HepG2 (cell line): Measurements from ENCODE around the gene NEURL1. TPM values are rescaled to one million over a fixed set of nuclear protein-coding genes. Genes with fewer than 3 reads are reported as not detected.

Experiments used
- ASH2L ChIP-seq: fragments of 300-600, 200-600 bp; sonication (generic); IDR thresholded peaks from 2 replicates; pipeline ENCODE4 v1.7.0; 2017; ENCODE audit warnings: low read depth, mild to moderate bottlenecking, moderate library complexity, mixed read lengths, low read length; ENCODE audit not compliant: insufficient read length
- ATF7 ChIP-seq, 2 experiments: fragments of 450-650 bp in 1 of 2; sonication (generic) in 1 of 2; formaldehyde crosslinking in 1 of 2; IDR thresholded peaks; 2 replicates each; pipeline versions ENCODE4 v1.4.0 to v1.6.1; 2016 to 2020; ENCODE audit warnings: antibody characterized with exemption in 1 of 2, mild to moderate bottlenecking in 1 of 2, missing genetic modification reagents in 1 of 2
- GLMP ChIP-seq: sonication (generic); formaldehyde crosslinking; IDR thresholded peaks from 2 replicates; pipeline ENCODE4 v1.9.0; 2021; ENCODE audit warnings: missing genetic modification reagents, mild to moderate bottlenecking, borderline replicate concordance
- HCFC1 ChIP-seq: fragments of 150-350 bp; IDR thresholded peaks from 2 replicates; pipeline ENCODE4 v1.6.1; 2014; ENCODE audit warnings: low read depth, low read length
- HNF4A ChIP-seq: sonication (generic); formaldehyde crosslinking; IDR thresholded peaks from 2 replicates; pipeline ENCODE4 v1.4.0; 2020; ENCODE audit warnings: missing genetic modification reagents
- HNRNPUL1 ChIP-seq: fragments of 200-400 bp; formaldehyde crosslinking; IDR thresholded peaks from 2 replicates; pipeline ENCODE4 v1.6.1; 2017; ENCODE audit warnings: low read depth, mild to moderate bottlenecking, low read length, moderate library complexity
- KDM3A ChIP-seq: IDR thresholded peaks from 2 replicates; pipeline ENCODE4 v1.6.1; 2018; ENCODE audit warnings: low read depth, missing compliant biosample characterization
- PREB ChIP-seq: sonication (generic); formaldehyde crosslinking; IDR thresholded peaks from 2 replicates; pipeline ENCODE4 v1.4.0; 2020; ENCODE audit warnings: missing genetic modification reagents
- RORA ChIP-seq: sonication (generic); formaldehyde crosslinking; IDR thresholded peaks from 2 replicates; pipeline ENCODE4 v1.5.0; 2020; ENCODE audit warnings: mild to moderate bottlenecking, missing genetic modification reagents, moderate library complexity
- SALL1 ChIP-seq: sonication (generic); formaldehyde crosslinking; IDR thresholded peaks from 2 replicates; pipeline ENCODE4 v1.8.0; 2022; ENCODE audit warnings: mild to moderate bottlenecking, missing genetic modification reagents
- SMARCE1 ChIP-seq: fragments of 450-650 bp; IDR thresholded peaks from 2 replicates; pipeline ENCODE4 v1.6.1; 2017; ENCODE audit warnings: borderline replicate concordance
- SRSF1 ChIP-seq: fragments of 200-400 bp; formaldehyde crosslinking; optimal IDR thresholded peaks from 2 replicates; pipeline ENCODE3; 2017; ENCODE audit warnings: mild to moderate bottlenecking, low read depth, low read length, moderate library complexity
- TAF1 ChIP-seq: sonication (generic); formaldehyde crosslinking; IDR thresholded peaks from 2 replicates; pipeline ENCODE4 v1.4.0; 2020; ENCODE audit warnings: missing genetic modification reagents
- ZFP90 ChIP-seq: sonication (generic); formaldehyde crosslinking; IDR thresholded peaks from 2 replicates; pipeline ENCODE4 v1.8.0; 2022; ENCODE audit warnings: missing genetic modification reagents, mild to moderate bottlenecking, inconsistent platforms, borderline replicate concordance
- ZNF282 ChIP-seq: fragments of 450-650 bp; IDR thresholded peaks from 2 replicates; pipeline ENCODE4 v1.6.1; 2018; ENCODE audit not compliant: partially characterized antibody
- ZNF431 ChIP-seq: sonication (generic); formaldehyde crosslinking; IDR thresholded peaks from 2 replicates; pipeline ENCODE4 v1.9.0; 2022; ENCODE audit warnings: missing genetic modification reagents, low read depth, mild to moderate bottlenecking, borderline replicate concordance
- ZNF562 ChIP-seq: sonication (generic); formaldehyde crosslinking; IDR thresholded peaks from 2 replicates; pipeline ENCODE4 v1.8.0; 2022; ENCODE audit warnings: missing genetic modification reagents, borderline replicate concordance
- ZNF709 ChIP-seq: sonication (generic); formaldehyde crosslinking; IDR thresholded peaks from 2 replicates; pipeline ENCODE4 v1.5.0; 2020; ENCODE audit warnings: mild to moderate bottlenecking, missing genetic modification reagents
- ZNF746 ChIP-seq: sonication (generic); formaldehyde crosslinking; IDR thresholded peaks from 2 replicates; pipeline ENCODE4 v1.8.0; 2022; ENCODE audit warnings: mild to moderate bottlenecking, missing genetic modification reagents
- ZNF781 ChIP-seq: sonication (generic); formaldehyde crosslinking; IDR thresholded peaks from 2 replicates; pipeline ENCODE4 v1.5.1; 2020; ENCODE audit warnings: borderline replicate concordance, mild to moderate bottlenecking, missing genetic modification reagents; ENCODE audit errors: not compliant biosample characterization
- polyA plus RNA-seq, 8 experiments: library from polyadenylated mRNA; depleted of rRNA in 3 of 8; stranded (reverse) in 7 of 8; unstranded in 1 of 8; fragments of >200 nt; fragmentation: Illumina TruSeq in 4 of 8; extraction: Trizol in 4 of 8; gene quantifications; 2 replicates each; pipeline versions ENCODE4 v1.2.1 to v1.2.3, GENCODE V29; 2011 to 2016; ENCODE audit warnings: low read depth in 4 of 8, missing spikeins in 1 of 8, mixed read lengths in 1 of 8; ENCODE audit not compliant: insufficient read depth in 1 of 8
- total RNA-seq, 5 experiments: library from RNA; depleted of rRNA; stranded (reverse); fragments of >200 nt; fragmentation: Illumina TruSeq; extraction: Trizol; gene quantifications; 2 replicates each; pipeline ENCODE4 v1.2.3, GENCODE V29; 2016; ENCODE audit warnings: low read depth in 1 of 5
- TF ChIP-seq, protein P1 (sequence below): sonication (generic); formaldehyde crosslinking; IDR thresholded peaks from 2 replicates; pipeline ENCODE4 v1.4.0; 2020; ENCODE audit warnings: missing genetic modification reagents
- TF ChIP-seq, protein P2 (sequence below): sonication (generic); formaldehyde crosslinking; IDR thresholded peaks from 2 replicates; pipeline ENCODE4 v1.8.0; 2022; ENCODE audit warnings: missing genetic modification reagents, low read depth, mild to moderate bottlenecking, borderline replicate concordance
- TF ChIP-seq, protein P3 (sequence below): sonication (generic); formaldehyde crosslinking; IDR thresholded peaks from 2 replicates; pipeline ENCODE4 v1.8.0; 2022; ENCODE audit warnings: missing genetic modification reagents, mild to moderate bottlenecking, moderate library complexity, borderline replicate concordance

Gene NEURL1
- total and polyA plus RNA-seq, 2 of the 13 experiments (the other 11 are each of a cell fraction or from before 2014, with no cell fraction given): not detected

DNA sequence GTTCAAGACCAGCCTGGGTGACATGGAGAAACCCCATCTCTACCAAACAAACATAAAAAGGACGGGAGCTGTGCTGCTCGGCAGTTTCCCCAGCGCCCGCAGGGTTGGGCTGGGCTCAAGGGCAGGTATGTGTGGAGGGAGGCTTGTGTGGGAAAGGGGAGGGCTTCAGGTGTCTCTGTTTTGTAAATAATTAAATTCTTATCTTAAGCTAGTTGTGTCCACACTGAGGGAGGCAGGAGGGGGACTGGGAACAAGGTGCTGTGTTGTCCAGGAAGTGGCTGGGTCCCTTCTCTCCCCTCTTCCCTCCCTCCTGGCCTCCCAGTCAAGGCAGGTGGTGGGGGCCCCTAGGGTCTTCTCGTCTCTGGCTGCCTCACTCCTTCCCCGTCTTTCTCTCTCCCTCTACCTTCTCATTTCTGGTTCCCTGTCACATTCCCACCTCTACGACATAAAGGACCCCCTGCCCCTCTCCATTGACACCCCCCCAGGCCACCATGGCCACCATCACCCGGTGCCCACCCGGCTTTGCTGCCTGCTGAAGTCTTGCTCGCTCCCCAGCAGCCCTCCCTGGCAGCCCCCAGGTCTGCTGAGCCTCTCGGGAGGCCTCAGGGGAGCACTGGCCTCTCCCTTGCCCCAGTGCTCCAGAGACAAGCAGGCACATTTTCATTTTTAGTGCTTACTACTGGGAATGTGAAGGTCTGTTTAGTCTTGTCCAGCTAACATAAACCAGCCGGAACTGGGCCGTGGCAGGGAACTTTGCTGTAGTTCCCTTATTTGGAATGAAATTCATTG lies 19.3 kb downstream of the NEURL1 start (continued):
- TF ChIP-seq ASH2L: no peak
- TF ChIP-seq, protein P1, sequence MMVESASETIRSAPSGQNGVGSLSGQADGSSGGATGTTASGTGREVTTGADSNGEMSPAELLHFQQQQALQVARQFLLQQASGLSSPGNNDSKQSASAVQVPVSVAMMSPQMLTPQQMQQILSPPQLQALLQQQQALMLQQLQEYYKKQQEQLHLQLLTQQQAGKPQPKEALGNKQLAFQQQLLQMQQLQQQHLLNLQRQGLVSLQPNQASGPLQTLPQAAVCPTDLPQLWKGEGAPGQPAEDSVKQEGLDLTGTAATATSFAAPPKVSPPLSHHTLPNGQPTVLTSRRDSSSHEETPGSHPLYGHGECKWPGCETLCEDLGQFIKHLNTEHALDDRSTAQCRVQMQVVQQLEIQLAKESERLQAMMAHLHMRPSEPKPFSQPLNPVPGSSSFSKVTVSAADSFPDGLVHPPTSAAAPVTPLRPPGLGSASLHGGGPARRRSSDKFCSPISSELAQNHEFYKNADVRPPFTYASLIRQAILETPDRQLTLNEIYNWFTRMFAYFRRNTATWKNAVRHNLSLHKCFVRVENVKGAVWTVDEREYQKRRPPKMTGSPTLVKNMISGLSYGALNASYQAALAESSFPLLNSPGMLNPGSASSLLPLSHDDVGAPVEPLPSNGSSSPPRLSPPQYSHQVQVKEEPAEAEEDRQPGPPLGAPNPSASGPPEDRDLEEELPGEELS (CRISPR knock-in tag): peak; percentile 71
- no peak for TF ChIP-seq HCFC1
- no peak for TF ChIP-seq ZNF781
- no peak for TF ChIP-seq ZNF709
- TF ChIP-seq SRSF1: no peak
- TF ChIP-seq ZNF431 (CRISPR knock-in tag): no peak
- TF ChIP-seq SMARCE1: no peak
- TF ChIP-seq KDM3A (CRISPR knock-in tag): no peak
- no peak for TF ChIP-seq ZFP90 (CRISPR knock-in tag)
- TF ChIP-seq ZNF282: no peak
- TF ChIP-seq SALL1 (CRISPR knock-in tag): peak; percentile 12; the same call in 1 of the 2 replicates
- TF ChIP-seq, protein P2, sequence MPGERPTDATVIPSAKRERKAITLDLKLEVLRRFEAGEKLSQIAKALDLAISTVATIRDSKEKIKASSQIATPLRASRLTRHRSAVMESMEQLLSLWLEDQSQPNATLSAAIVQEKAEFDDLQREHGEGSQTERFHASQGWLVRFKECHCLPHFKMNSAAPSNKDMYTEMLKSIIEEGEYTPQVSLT (CRISPR knock-in tag): no peak
- TF ChIP-seq ZNF746 (CRISPR knock-in tag): peak; percentile 89
- TF ChIP-seq GLMP (CRISPR knock-in tag): no peak
- TF ChIP-seq, protein P3, sequence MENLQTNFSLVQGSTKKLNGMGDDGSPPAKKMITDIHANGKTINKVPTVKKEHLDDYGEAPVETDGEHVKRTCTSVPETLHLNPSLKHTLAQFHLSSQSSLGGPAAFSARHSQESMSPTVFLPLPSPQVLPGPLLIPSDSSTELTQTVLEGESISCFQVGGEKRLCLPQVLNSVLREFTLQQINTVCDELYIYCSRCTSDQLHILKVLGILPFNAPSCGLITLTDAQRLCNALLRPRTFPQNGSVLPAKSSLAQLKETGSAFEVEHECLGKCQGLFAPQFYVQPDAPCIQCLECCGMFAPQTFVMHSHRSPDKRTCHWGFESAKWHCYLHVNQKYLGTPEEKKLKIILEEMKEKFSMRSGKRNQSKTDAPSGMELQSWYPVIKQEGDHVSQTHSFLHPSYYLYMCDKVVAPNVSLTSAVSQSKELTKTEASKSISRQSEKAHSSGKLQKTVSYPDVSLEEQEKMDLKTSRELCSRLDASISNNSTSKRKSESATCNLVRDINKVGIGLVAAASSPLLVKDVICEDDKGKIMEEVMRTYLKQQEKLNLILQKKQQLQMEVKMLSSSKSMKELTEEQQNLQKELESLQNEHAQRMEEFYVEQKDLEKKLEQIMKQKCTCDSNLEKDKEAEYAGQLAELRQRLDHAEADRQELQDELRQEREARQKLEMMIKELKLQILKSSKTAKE (CRISPR knock-in tag): no peak
- no peak for TF ChIP-seq TAF1 (CRISPR knock-in tag)
- TF ChIP-seq PREB (CRISPR knock-in tag): no peak
- no peak for TF ChIP-seq HNF4A
- TF ChIP-seq ZNF562 (CRISPR knock-in tag): no peak
- TF ChIP-seq RORA (CRISPR knock-in tag): no peak
- no peak for TF ChIP-seq ATF7 (IDR thresholded peaks at IDR 0.05)
- no peak for TF ChIP-seq ATF7 (CRISPR knock-in tag; IDR thresholded peaks at IDR 0.05)
- TF ChIP-seq HNRNPUL1: no peak
